BLaER1 treated with 17β-estradiol and CSF1 and Interleukin-3, amounts not matched to agents 10 nM and 100 nM (cell line): ENCODE measurements around the gene ACSM6.
"Not testable (repeated sequence)": the region's sequence is repeated elsewhere in the genome, so short reads cannot be mapped to it uniquely, and the experiment has no call there.

Source experiments
- H3K27ac ChIP-seq, 11 experiments: shearing (Covaris generic); formaldehyde crosslinking; 2 replicates each; pipeline ENCODE4 v1.8.1; 2022
- H3K27me3 ChIP-seq, 11 experiments: shearing (Covaris generic); formaldehyde crosslinking; 2 replicates each; pipeline ENCODE4 v1.8.1; 2022
- H3K36me3 ChIP-seq, 11 experiments: shearing (Covaris generic); formaldehyde crosslinking; 2 replicates each; pipeline ENCODE4 v1.8.1; 2022
- H3K4me1 ChIP-seq, 10 experiments: shearing (Covaris generic); formaldehyde crosslinking; 2 replicates each; pipeline ENCODE4 v1.8.1; 2022
- H3K4me2 ChIP-seq, 11 experiments: shearing (Covaris generic); formaldehyde crosslinking; 2 replicates each; pipeline ENCODE4 v1.8.1; 2022
- H3K4me3 ChIP-seq, 10 experiments: shearing (Covaris generic); formaldehyde crosslinking; 2 replicates each; pipeline ENCODE4 v1.8.1; 2022
- H3K9ac ChIP-seq, 11 experiments: shearing (Covaris generic); formaldehyde crosslinking; 2 replicates each; pipeline ENCODE4 v1.8.1; 2022
- H3K9me3 ChIP-seq, 11 experiments: shearing (Covaris generic); formaldehyde crosslinking; replicated peaks in 1 of 11; 2 replicates each; pipeline ENCODE4 v1.8.1; 2022
- H4K20me1 ChIP-seq, 11 experiments: shearing (Covaris generic); formaldehyde crosslinking; 2 replicates each; pipeline ENCODE4 v1.8.1; 2022
- Cebpa-rat ChIP-seq, 11 experiments: shearing (Covaris generic); IDR thresholded peaks; 2 replicates each; pipeline ENCODE4 v1.8.1; 2022

Gene ACSM6

GRCh38 chr10:95209509-95210127, 15.6 kb downstream of the ACSM6 start:
- Histone ChIP-seq H3K9ac (no peak overlapping the region), H3K27ac (no peak overlapping the region), H3K9me3 (no peaks in the 10 kb centered on the region), H4K20me1 (no peaks in the 10 kb centered on the region), H3K4me1 (no peaks in the 10 kb centered on the region), H3K27me3 (no peaks in the 10 kb centered on the region), H3K4me2 (no peak overlapping the region), H3K36me3 (no peaks in the 10 kb centered on the region), H3K4me3 (no peak overlapping the region)
- no peak for TF ChIP-seq Cebpa-rat (IDR thresholded peaks at IDR 0.05)

GRCh38 chr10:95211606-95212279, 17.7 kb downstream of the ACSM6 start:
- Histone ChIP-seq H3K36me3 (no peaks in the 10 kb centered on the region), H3K27ac (no peak overlapping the region), H3K27me3 (no peaks in the 10 kb centered on the region), H3K4me2 (no peak overlapping the region), H3K4me3 (no peak overlapping the region), H3K4me1 (no peaks in the 10 kb centered on the region), H3K9ac (no peak overlapping the region), H3K9me3 (no peaks in the 10 kb centered on the region; a peak in 1 of 22 replicates), H4K20me1 (no peaks in the 10 kb centered on the region)
- TF ChIP-seq Cebpa-rat (IDR thresholded peaks at IDR 0.05), result no peak

- Histone ChIP-seq H3K9ac (no peak overlapping the region), H3K36me3 (no peaks in the 10 kb centered on the region), H3K4me2 (no peak overlapping the region), H3K9me3 (peaks cover 0 to 11% (median 5%) of the 10 kb centered on the region in 11 experiments; a peak in 10 of 22 replicates), H3K4me3 (no peak overlapping the region), H3K27ac (no peak overlapping the region), H4K20me1 (no peaks in the 10 kb centered on the region), H3K4me1 (no peaks in the 10 kb centered on the region), H3K27me3 (no peaks in the 10 kb centered on the region)
- no peak for TF ChIP-seq Cebpa-rat (IDR thresholded peaks at IDR 0.05)
These were observed 20.3 kb downstream of the ACSM6 start for GRCh38 chr10:95214369-95214768.

GRCh38 chr10:95214793-95215192, 20.8 kb downstream of the ACSM6 start:
- H4K20me1 ChIP-seq, result no peaks in the 10 kb centered on the region
- H3K9me3 ChIP-seq, result peaks cover 0 to 15% (median 5%) of the 10 kb centered on the region in 11 experiments; a peak in 11 of 22 replicates
- no peak overlapping the region for H3K9ac ChIP-seq
- no peak for TF ChIP-seq Cebpa-rat (IDR thresholded peaks at IDR 0.05)
- no peak overlapping the region for H3K27ac ChIP-seq
- H3K4me3 ChIP-seq, result no peak overlapping the region
- H3K27me3 ChIP-seq, result no peaks in the 10 kb centered on the region
- H3K4me1 ChIP-seq, result no peaks in the 10 kb centered on the region
- 0 out of 22 replicates have a peak overlapping the region, but pooled peaks of 1 of the 11 experiments have one; percentile 4 for H3K4me2 ChIP-seq
- no peaks in the 10 kb centered on the region for H3K36me3 ChIP-seq

GRCh38 chr10:95217476-95217875, 23.4 kb downstream of the ACSM6 start:
- Histone ChIP-seq H3K4me3 (no peak overlapping the region), H3K36me3 (no peaks in the 10 kb centered on the region), H3K27me3 (no peaks in the 10 kb centered on the region), H4K20me1 (no peaks in the 10 kb centered on the region), H3K4me2 (no peak overlapping the region), H3K9me3 (peaks cover 0 to 17% (median 5%) of the 10 kb centered on the region in 11 experiments; a peak in 11 of 22 replicates), H3K4me1 (no peaks in the 10 kb centered on the region), H3K27ac (no peak overlapping the region), H3K9ac (no peak overlapping the region)
- TF ChIP-seq Cebpa-rat (IDR thresholded peaks at IDR 0.05), result no peak

GRCh38 chr10:95220539-95220938, 26.5 kb downstream of the ACSM6 start:
- H3K36me3 ChIP-seq, result no peaks in the 10 kb centered on the region
- no peaks in the 10 kb centered on the region for H3K4me1 ChIP-seq
- H3K9me3 ChIP-seq, result peaks cover 0 to 17% (median 5%) of the 10 kb centered on the region in 11 experiments; a peak in 11 of 22 replicates
- no peak overlapping the region for H3K9ac ChIP-seq
- H3K4me3 ChIP-seq, result no peak overlapping the region
- no peaks in the 10 kb centered on the region for H3K27me3 ChIP-seq
- H3K27ac ChIP-seq, result no peak overlapping the region
- H3K4me2 ChIP-seq, result no peak overlapping the region
- TF ChIP-seq Cebpa-rat (IDR thresholded peaks at IDR 0.05), result no peak
- H4K20me1 ChIP-seq, result no peaks in the 10 kb centered on the region

- Histone ChIP-seq H3K27me3 (no peaks in the 10 kb centered on the region), H3K4me2 (no peak overlapping the region), H3K36me3 (no peaks in the 10 kb centered on the region), H3K4me1 (no peaks in the 10 kb centered on the region), H3K4me3 (no peak overlapping the region), H4K20me1 (no peaks in the 10 kb centered on the region), H3K9ac (no peak overlapping the region), H3K9me3 (peaks cover 0 to 17% (median 5%) of the 10 kb centered on the region in 11 experiments; a peak in 11 of 22 replicates), H3K27ac (no peak overlapping the region)
- no peak for TF ChIP-seq Cebpa-rat (IDR thresholded peaks at IDR 0.05)
These were observed 27.1 kb downstream of the ACSM6 start for GRCh38 chr10:95221124-95221523.

- Histone ChIP-seq H3K9ac (no peak overlapping the region), H3K27ac (no peak overlapping the region), H3K9me3 (peaks cover 0 to 3% (median under 1%) of the 10 kb centered on the region in 11 experiments; a peak in 4 of 22 replicates), H3K27me3 (no peaks in the 10 kb centered on the region), H3K4me3 (no peak overlapping the region), H3K36me3 (0 out of 22 replicates have a peak, but pooled peaks cover 0 to 3% (median 0%) of the 10 kb centered on the region in 11 experiments), H3K4me1 (no peaks in the 10 kb centered on the region), H4K20me1 (no peaks in the 10 kb centered on the region), H3K4me2 (no peak overlapping the region)
- no peak for TF ChIP-seq Cebpa-rat (IDR thresholded peaks at IDR 0.05)
These were observed 31.1 kb downstream of the ACSM6 start for GRCh38 chr10:95225136-95225535.

- not testable (repeated sequence) for H4K20me1 ChIP-seq, H3K4me1 ChIP-seq, H3K9ac ChIP-seq, H3K27me3 ChIP-seq, H3K4me3 ChIP-seq, H3K27ac ChIP-seq, H3K4me2 ChIP-seq
- H3K36me3 ChIP-seq, result peaks cover 11 to 37% (median 20%) of the 10 kb centered on the region in 11 experiments; a peak in 21 of 22 replicates
- H3K9me3 ChIP-seq, result peaks cover 0 to 32% (median 10%) of the 10 kb centered on the region in 11 experiments; a peak in 11 of 22 replicates
These were observed 35.1 kb downstream of the ACSM6 start for GRCh38 chr10:95228934-95229723.
